ENCODE data around the gene EHF.

The EHF gene

DNA sequence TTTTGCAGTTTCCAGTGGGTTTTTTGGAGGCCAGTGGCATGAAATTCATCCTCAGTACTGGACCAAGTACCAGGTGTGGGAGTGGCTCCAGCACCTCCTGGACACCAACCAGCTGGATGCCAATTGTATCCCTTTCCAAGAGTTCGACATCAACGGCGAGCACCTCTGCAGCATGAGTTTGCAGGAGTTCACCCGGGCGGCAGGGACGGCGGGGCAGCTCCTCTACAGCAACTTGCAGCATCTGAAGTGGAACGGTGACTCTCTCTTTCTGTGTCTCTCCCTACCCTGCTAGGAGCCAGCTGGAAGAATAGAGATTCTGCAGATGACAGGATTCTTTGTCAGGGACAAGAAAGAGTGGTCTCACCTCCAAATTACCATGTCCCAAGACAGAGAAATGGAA lies 25.5 kb downstream of the EHF start:
- no peak for DNase-seq

DNA sequence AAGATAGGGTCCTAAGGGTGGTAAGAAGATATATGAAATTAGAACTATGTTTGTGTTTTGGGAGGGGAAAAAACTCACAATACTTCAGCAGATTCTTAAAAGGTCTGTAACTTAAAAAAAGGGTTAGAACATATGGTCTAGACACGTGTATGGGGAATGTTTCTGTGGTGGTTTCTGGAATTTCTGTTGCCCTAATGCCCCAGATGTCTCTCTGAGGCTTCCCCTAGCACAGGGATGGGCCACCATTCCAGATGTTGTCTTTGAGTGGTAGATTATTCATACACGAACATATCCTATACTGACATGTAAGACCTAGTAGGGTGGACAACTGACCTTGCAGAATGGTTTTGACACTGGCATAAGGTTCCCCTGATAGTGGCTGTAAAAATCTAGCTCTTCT lies 26.2 kb downstream of the EHF start:
- DNase-seq = no peak

DNA sequence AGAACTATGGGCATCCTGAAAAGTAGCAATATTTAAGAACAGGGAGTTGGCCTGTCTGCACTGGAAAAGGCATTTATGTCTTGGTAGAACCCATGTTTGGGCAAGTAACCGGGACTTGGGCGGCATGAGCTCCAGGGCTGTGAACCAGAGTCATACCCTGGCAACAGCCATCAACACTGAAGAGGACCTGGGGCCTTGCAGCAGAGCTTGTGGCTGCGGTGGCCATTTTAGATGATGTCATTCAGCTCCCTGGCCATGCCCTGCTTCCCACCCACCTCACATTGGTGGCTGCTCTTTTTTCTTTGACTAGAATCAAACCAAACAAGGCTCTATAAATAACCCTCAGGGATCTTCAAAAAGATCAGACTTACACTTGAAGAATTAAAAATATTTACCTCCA lies 26.6 kb downstream of the EHF start:
- no peak for DNase-seq

DNA sequence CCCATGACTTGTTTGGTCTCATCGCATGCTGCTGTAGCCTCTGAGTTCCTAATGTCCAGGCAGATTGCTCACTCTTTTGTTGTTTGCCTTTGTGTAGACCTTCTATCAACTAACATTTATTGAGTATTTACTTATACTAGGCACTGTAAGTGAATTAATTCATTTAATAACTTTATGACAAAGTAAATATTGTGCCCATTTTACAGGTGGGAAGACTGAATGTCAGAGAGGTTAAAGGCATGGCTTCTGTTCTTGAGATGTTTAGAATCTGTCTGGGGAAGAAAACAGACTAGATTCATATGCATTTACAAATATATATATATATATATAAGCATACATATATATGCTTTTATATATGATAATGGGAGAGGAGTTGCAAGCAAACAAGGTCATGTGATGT lies 27.1 kb downstream of the EHF start:
- no peak for DNase-seq

DNA sequence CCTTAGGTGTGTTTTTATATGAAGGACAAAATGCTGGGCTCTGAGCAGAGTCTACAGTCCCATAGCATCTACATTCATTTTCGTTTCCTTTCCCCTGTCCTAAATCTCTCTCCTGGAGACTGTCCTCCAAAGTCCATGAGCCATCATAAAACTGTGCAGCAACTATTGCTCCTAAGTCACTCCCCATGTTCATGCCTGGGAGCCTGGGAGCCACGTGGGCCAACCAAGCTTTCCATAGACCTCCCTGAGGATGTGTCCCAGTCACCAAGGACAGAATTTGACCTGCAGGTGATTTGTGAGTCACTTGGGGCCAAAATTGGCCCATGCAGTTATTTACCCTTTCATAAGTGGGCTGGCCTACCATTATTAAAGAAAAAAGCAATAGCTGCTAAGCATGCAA lies 28.7 kb downstream of the EHF start:
- DNase-seq = no peak

DNA sequence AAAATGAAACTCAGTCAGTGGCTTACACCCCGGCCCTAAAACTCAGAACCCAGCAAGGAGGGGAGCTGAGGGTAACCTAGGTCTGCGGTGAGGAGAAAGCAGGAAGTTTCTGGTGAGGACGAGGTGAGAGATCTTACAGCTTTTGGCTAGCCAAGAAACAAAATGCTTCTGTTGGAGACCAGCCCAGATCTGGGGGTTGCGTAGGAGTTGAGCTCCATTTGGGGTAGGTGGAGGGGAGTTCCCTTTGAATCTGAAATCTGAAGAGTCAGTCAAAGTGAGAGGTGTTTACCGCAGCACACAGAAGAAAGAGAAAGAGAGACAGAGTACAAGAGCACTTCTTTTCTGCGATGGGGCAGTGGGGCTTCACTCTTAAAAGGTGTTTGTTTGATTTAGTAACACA lies 29.6 kb downstream of the EHF start:
- peak; percentile 28 for DNase-seq

DNA sequence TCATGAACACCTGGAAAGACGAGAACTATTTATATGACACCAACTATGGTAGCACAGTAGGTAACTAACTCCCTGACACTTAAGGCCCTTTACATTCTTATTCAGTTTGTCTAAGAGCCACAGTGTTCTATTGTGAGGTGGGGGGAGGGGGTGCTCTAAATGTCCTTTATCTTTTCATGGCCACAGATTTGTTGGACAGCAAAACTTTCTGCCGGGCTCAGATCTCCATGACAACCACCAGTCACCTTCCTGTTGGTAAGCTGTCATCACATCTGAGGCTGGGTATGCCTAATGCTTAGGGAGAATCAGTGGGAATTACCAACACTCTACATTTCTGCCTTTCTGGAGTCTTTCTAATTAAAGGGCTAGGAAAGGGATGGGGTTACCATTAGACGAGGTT lies 30.7 kb downstream of the EHF start:
- no peak for DNase-seq

DNA sequence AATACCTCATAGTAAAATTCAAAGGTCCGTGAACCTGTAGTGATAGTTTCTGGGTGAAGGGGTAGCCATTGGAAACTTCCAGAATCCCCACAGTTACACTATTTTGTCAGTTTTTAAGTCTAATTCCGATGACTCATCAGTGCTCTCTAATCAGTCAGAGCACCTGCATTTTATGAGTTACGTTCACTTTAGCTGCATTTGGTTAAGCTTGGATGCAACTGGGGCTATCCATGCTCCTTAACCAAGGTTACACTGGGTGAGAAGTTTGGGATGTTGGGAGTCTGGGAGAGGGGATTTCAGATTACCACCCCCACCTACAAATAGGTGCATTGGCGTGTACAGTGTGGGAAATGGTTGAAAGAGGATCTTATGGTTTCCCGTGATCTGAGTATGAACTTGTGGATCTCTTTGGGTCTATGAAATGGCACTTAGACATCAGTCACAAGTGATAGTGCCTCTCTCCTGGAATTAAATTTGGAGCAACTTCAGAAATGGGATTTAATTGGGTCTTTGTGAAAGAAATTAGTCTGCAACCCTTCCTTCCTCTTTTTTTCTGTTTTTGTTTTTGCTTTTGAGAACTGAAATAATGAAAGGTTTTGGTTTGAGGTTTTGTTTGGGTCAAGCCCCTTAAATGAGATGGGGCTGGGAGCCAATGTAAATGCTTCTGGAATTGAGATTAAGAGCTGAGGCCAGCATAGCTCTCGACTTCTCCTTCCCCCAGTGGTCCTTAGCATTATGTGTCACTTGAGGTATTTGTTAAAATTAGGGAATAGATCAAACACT lies 31.5 kb downstream of the EHF start:
- DNase-seq = no peak

DNA sequence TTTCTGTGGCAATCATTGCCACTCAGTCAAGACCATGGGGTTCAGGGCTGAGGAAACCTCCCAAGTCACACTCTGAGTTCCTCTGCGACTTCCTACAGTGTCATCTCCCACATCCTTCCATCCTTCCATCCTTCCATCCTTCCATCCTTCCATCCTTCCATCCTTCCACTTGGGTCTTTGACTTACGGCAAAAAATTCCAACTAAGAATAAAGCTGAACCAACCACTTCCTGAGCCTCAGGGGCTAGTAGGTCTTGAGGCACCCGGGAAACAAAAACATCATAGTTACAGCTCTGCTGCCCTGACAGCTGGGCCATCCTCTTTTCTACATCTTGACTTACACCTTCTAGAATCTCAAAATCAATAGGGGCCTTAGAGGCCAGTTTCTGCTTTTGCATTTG lies 32.1 kb downstream of the EHF start:
- no peak for DNase-seq

DNA sequence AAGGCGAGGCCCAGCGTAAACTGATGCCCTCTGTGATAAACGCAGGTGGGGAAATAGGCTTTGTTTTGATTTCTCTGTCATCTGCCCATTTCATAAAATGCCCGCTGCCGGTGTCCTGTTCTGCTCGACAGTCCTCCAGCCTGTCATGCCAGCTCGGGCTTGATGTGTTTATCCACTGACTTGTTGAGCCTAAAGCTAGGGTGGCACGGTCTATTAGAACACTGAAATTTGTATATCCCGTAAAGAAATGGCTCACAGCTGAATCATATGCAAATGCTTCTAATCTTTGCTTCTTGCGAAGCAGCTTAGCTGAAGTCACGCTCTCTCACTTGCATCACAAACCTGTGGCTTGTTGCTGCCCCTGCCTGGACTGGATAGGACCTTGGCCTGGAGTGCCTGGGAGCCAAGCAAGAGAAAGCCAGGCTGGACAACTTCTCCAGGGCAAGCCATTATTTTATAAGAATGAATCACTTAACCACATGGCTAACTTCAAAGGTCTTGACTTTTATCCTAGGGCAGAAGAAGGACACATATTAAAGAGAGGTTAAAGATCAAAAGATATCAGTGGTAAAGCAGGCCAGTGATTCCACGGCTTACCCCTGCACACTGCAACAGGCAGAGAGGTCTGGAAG lies 33.1 kb downstream of the EHF start:
- no peak for DNase-seq

DNA sequence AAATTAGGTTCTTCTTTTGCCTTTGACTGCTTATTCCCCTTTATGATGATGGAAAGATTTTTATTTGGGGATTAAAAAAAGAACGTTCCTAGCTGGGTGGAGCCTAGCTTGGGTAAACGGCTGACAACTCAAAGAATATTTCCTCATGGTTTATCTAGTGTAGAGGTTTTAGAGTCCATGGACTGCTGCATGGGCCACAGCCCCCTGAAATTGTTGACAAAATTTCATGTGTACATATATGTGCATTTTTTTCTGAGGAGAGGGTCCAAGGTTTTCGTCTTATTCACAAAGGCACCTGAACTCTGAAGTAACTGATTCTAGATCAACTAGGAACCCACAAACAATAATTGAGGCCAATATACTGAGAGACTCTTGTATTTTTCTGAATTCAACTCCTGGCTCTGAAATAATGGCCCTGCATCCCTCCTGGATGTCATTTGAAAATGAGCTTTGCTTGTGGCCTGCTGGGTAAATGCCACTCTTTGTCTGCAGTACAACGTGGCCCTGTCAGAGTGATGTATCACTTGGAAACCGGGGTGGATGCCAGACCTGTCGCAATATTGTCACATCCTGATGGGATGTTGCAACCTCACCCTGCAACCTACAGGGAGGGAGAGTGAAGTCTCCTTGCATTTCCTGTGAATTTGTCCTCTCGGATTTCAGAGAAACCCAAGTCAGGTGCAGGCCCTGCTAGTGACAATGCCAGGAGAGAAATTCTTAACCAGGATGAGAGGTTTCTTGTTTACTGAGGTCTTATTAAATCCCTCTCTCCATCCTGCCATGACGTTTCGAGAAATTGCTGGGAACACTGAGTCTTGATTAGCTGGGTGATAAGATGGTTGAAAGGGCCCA lies 33.8 kb downstream of the EHF start:
- no peak for DNase-seq

DNA sequence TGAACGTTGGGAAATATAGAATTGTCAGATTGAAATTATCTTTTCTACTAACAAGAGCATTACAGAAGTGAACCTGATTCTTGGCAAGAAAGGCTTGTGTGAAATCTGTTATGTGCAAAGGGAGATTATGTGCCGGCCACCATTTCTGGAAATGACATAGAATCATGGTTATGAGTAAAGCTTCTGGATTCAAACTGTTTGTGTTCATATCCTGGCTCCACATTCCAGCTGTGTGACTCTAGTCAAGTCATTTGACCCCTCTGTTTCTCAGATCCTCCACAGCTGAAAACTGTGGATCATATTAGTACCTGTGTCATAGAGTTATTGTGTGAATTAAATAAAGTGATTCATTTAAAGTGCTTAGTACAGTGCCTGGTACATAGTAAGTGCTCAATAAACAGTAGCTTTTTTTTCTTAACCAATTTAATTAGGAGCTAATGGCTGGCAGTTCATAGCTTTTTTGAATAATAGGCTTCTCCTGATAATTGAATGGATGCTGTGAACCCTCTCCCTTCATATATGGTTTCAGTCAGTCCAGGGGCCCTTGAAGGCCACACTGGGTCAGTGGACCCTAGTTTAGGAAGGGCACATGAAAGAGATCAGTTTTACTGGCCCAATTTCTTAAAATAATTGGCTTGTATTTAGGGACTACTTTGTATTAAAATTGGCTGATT lies 34.6 kb downstream of the EHF start:
- no peak for DNase-seq

DNA sequence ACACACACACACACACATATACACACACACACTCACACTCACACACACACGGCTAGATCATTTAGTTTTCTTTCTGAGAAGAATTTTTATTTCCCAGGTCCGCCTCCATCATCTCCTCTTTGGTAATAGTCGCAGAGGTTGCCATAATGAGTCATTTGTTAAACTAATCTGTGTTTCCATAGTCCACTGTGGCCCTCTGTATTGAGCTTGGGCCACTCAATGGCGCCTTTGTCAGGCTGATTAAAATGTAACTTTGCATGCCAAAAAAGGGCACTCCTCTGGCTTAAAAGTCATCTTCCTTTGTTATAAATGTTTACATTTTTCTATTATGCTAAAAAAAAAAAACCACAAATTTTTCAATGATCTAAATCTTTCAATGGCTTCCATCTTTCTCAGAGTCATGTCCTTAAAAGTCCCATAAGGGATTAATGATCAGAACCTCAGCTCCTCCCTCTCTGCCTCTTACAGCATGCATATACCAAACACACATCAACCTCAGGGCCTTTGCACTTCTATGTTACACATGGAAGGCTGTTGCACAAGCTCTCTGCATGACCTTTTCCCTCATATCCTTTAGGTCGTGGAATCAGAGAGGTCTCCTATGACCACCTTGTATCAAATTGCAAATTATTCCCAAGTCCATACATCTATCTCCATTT lies 35.3 kb downstream of the EHF start:
- no peak for DNase-seq

DNA sequence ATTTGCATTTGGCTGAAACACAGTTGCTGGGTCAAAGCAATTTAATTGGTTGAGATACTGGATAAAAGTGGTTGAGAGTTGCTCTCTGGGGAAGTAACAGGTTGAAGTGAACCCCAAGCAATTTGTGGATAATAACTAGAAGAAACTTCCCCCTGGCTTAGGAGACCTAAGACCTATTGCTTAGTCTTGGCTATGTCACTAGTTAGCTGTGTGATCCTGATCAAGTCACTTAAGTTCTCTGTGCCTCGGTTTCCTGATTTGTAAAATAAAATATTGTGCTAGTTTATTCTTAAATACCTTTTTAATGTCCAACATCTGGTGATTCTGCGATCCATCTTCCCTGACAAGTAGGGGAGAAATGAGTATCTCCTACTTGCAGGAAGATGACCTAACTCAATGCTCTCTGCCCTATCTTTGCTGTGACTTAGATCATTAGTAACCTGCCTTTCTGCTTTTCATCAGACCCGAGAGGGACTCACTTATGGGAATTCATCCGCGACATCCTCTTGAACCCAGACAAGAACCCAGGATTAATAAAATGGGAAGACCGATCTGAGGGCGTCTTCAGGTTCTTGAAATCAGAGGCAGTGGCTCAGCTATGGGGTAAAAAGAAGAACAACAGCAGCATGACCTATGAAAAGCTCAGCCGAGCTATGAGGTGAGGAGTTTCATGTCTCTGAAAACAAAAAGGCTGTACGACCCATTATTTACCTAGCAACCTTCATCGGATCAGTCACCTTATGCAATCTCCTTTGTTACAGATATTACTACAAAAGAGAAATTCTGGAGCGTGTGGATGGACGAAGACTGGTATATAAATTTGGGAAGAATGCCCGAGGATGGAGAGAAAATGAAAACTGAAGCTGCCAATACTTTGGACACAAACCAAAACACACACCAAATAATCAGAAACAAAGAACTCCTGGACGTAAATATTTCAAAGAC lies 37.5 kb downstream of the EHF start:
- no peak for DNase-seq

DNA sequence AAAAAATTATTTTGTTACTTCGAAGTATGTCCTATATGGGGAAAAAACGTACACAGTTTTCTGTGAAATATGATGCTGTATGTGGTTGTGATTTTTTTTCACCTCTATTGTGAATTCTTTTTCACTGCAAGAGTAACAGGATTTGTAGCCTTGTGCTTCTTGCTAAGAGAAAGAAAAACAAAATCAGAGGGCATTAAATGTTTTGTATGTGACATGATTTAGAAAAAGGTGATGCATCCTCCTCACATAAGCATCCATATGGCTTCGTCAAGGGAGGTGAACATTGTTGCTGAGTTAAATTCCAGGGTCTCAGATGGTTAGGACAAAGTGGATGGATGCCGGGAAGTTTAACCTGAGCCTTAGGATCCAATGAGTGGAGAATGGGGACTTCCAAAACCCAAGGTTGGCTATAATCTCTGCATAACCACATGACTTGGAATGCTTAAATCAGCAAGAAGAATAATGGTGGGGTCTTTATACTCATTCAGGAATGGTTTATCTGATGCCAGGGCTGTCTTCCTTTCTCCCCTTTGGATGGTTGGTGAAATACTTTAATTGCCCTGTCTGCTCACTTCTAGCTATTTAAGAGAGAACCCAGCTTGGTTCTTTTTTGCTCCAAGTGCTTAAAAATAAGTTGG lies 38.3 kb downstream of the EHF start:
- DNase-seq = no peak

DNA sequence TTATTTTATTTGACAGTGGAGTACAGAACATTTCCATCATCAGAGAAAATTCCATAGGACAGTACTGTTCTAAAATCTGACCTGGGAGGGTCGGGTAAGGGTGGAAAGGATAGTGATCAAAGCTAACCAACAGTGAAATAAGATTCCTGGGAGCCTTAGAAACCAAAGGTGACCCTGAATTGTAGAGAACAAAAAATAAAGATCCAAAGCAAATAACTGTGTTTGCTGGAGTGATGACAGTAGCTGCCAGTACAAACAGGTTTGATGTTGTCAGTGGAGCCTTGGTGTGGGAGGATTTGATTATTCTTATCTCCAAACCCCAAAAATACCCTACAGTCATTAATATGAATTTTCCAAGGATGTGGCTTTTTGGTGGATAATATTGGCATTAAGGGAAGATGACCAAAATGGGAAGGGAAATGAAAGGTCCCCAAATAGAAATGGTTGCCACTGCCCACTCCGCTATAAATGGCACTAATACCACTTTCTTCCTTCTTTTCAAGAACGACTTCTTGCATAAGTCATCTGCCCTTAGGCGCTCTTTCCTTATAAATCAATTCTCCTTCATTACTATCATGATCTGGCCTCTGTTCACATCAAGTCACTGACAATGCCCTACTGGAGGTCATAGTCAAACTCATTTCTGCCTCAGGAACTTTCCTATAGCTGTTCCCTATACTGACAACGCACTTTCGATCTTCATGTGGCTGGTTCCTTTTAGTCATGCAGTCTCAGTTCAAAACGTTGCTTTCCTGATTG lies 44.4 kb downstream of the EHF start:
- DNase-seq = no peak

DNA sequence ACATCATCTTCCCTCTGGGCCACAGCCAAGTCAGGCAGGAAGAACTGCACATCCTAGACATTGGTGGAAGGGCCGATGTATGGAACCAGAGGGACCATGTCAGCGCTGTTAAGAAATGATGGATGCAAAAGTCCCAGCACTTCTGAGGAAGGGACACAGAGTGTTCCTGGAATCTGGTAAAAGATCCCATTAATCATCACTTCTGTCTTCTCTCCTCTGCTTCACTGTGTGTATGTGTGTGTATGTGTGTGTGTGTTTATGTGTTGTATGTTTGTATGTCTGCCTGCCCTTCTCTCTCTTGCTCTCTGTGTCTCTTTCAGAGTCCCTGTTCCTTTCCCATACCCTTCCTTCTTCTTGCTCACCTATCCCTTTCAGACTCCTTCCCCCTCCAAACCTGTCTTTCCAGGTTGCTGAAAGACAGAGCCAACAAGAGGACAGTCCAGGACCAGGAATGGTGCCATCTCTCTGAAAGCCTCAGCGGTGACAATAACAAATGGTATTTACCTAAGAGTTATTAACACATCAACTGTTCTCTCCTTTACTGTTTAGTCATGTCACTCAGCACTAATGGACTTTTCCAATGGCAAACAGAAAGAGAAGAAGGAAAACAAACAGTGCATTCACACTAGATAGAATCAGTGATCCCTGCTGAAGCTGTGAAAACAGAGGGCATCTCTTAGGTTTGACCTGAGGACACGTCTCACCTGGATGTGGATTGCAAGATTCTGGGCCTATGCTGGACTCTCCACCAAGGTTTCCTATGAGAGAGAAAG lies 47.1 kb downstream of the EHF start:
- no peak for DNase-seq

DNA sequence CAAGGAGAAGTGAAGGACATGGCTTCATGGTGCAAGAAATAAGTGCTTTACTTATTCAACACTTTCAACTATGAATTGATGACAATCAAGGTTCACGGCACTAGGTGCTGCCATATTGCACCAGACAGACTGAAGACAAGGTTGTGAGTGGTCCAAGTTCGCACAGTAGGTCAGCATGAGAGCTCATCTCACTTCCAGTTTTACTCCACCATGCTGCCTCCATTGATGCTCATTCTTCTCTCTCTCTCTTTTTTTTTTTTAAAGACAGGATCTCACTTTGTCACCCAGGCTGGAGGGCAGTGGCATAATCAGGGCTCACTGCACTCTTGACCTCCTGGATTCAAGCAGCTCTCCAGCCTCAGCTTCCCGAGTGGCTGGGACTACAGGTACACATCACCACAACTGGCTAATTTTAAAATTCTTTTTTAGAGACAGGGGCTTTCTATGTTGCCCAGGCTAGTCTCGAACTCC lies 47.7 kb downstream of the EHF start:
- no peak for DNase-seq

DNA sequence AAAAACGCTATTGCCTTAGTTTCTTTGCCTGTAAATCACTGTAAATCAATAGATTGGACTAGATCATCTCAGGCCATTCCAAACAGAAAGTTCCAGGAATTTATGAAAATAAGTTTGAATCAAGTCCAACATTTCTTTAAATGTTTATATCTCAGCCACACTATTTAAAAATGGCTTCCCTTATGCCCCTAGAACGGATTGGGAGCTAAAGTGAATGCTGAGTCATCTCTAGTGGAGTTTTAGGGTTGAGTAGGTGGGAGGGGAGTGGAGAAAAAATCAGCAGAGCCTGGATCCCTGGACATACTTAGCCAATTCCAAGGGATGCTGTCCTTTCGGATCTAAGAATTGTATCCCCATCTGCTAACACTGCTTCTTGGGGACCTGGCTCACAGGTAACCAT lies 48.6 kb downstream of the EHF start:
- DNase-seq = no peak
